SK-N-SH (cell line): ENCODE measurements around the gene PSMD3. TPM values are rescaled to one million over a fixed set of nuclear protein-coding genes. Genes with fewer than 3 reads are reported as not detected.

Experiments used
- CTCF ChIA-PET: fragments of 300-600, 350-600 bp; formaldehyde crosslinking; extraction: SDS; loops from one replicate; lab custom pipeline; 2021; lab: Yijun Ruan, JAX
- POLR2A ChIA-PET: fragments of 350-600 bp; sonication (Branson Sonifier 250); formaldehyde crosslinking; extraction: SDS; loops from one replicate; lab custom pipeline; 2020; ENCODE audit warnings: antibody characterized with exemption, inconsistent platforms; lab: Yijun Ruan, JAX
- DNase-seq: peaks from one replicate; pipeline ENCODE4 v3.0.0; 2012
- H2AFZ ChIP-seq: fragments of 200-600 bp; sonication (generic); 2 replicates; pipeline ENCODE4 v1.8.1; 2016; ENCODE audit warnings: antibody characterized with exemption, mild to moderate bottlenecking, low read depth
- H3F3A ChIP-seq: fragments of 200-600 bp; sonication (generic); replicated peaks from 2 replicates; pipeline ENCODE3; 2016; ENCODE audit warnings: antibody characterized with exemption, mild to moderate bottlenecking; ENCODE audit not compliant: insufficient read depth
- H3K27ac ChIP-seq, 2 experiments: fragments of 200-500 bp in 1 of 2; fragments of 200-600 bp in 1 of 2; sonication (Bioruptor generic) in 1 of 2; sonication (generic), shearing (Covaris generic) in 1 of 2; 2 replicates each; pipeline versions ENCODE4 v1.5.1 to v1.6.1; 2014 to 2016; ENCODE audit warnings: low read depth in 2 of 2, inconsistent platforms in 1 of 2, low read length in 1 of 2, mild to moderate bottlenecking in 1 of 2, mixed read lengths in 1 of 2
- H3K27me3 ChIP-seq: fragments of 200-600 bp; sonication (generic), shearing (Covaris generic); 2 replicates; pipeline ENCODE4 v1.6.1; 2016; ENCODE audit warnings: mixed run types; ENCODE audit not compliant: insufficient read depth
- H3K36me3 ChIP-seq, 2 experiments: fragments of 200-500 bp in 1 of 2; fragments of 200-600 bp in 1 of 2; sonication (Bioruptor generic) in 1 of 2; sonication (generic) in 1 of 2; replicated peaks in 1 of 2; 2 replicates each; pipeline versions ENCODE3 to v1.5.1; 2014 to 2016; ENCODE audit warnings: low read length in 1 of 2, mild to moderate bottlenecking in 1 of 2; ENCODE audit not compliant: insufficient read depth in 2 of 2, control insufficient read depth in 1 of 2
- H3K4me1 ChIP-seq, 2 experiments: fragments of 200-500 bp in 1 of 2; fragments of 200-600 bp in 1 of 2; sonication (Bioruptor generic) in 1 of 2; sonication (generic), shearing (Covaris generic) in 1 of 2; 2 replicates each; pipeline versions ENCODE4 v1.5.1 to v1.6.1; 2014 to 2016; ENCODE audit warnings: low read depth in 1 of 2, low read length in 1 of 2, mixed run types in 1 of 2; ENCODE audit not compliant: insufficient read depth in 2 of 2, control insufficient read depth in 1 of 2
- H3K4me2 ChIP-seq: fragments of 200-600 bp; sonication (generic), shearing (Covaris generic); 2 replicates; pipeline ENCODE4 v1.6.1; 2017; ENCODE audit warnings: mixed run types
- H3K4me3 ChIP-seq, 2 experiments: fragments of 200-500 bp in 1 of 2; fragments of 200-600 bp in 1 of 2; sonication (Bioruptor generic) in 1 of 2; sonication (generic), shearing (Covaris generic) in 1 of 2; 2 replicates each; pipeline versions ENCODE4 v1.5.1 to v1.8.1; 2014 to 2016; ENCODE audit warnings: low read depth in 2 of 2, inconsistent platforms in 1 of 2, low read length in 1 of 2, mild to moderate bottlenecking in 1 of 2, mixed read lengths in 1 of 2, moderate library complexity in 1 of 2
- H3K79me2 ChIP-seq: fragments of 200-600 bp; sonication (generic); 2 replicates; pipeline ENCODE4 v1.8.1; 2017; ENCODE audit warnings: mild to moderate bottlenecking; ENCODE audit not compliant: insufficient read depth
- H3K9ac ChIP-seq: fragments of 200-600 bp; sonication (generic); 2 replicates; pipeline ENCODE4 v1.6.1; 2017; ENCODE audit warnings: mixed run types
- H3K9me2 ChIP-seq: fragments of 200-600 bp; sonication (generic); 2 replicates; pipeline ENCODE4 v1.6.1; 2017; ENCODE audit warnings: mixed run types
- H3K9me3 ChIP-seq: fragments of 200-600 bp; sonication (generic); 2 replicates; pipeline ENCODE4 v1.6.1; 2017; ENCODE audit warnings: mixed run types, mild to moderate bottlenecking, moderate library complexity
- H4K20me1 ChIP-seq: fragments of 200-600 bp; sonication (generic); 2 replicates; pipeline ENCODE4 v1.6.1; 2017; ENCODE audit warnings: mild to moderate bottlenecking, mixed run types; ENCODE audit not compliant: insufficient read depth
- CHD2 ChIP-seq: fragments of 150-350 bp; IDR thresholded peaks from 2 replicates; pipeline ENCODE4 v1.6.1; 2018; ENCODE audit warnings: low read length; ENCODE audit not compliant: partially characterized antibody
- FOSL2 ChIP-seq: IDR thresholded peaks from 2 replicates; pipeline ENCODE4 v1.4.0; 2012; ENCODE audit warnings: low read depth, mild to moderate bottlenecking, moderate library complexity, borderline replicate concordance
- FOXM1 ChIP-seq: IDR thresholded peaks from 2 replicates; pipeline ENCODE4 v1.4.0; 2012; ENCODE audit warnings: low read depth, mild to moderate bottlenecking
- GABPA ChIP-seq: IDR thresholded peaks from 2 replicates; pipeline ENCODE4 v1.4.0; 2012; ENCODE audit warnings: low read depth, mild to moderate bottlenecking
- JUND ChIP-seq: IDR thresholded peaks from 2 replicates; pipeline ENCODE4 v1.4.0; 2012
- NRF1 ChIP-seq: IDR thresholded peaks from 2 replicates; pipeline ENCODE4 v1.6.1; 2012; ENCODE audit warnings: low read depth, mild to moderate bottlenecking, low read length
- POLR2AphosphoS5 ChIP-seq: IDR thresholded peaks from 2 replicates; pipeline ENCODE4 v1.6.1; 2012; ENCODE audit warnings: low read depth, low read length
- RAD21 ChIP-seq: IDR thresholded peaks from 2 replicates; pipeline ENCODE4 v1.6.1; 2012; ENCODE audit warnings: mild to moderate bottlenecking, low read length
- RCOR1 ChIP-seq: fragments of 150-350 bp; IDR thresholded peaks from 2 replicates; pipeline ENCODE4 v1.6.1; 2017; ENCODE audit warnings: antibody characterized with exemption, low read length
- RXRA ChIP-seq: IDR thresholded peaks from 2 replicates; pipeline ENCODE4 v1.4.0; 2012; ENCODE audit warnings: low read depth, mild to moderate bottlenecking, borderline replicate concordance
- SIN3A ChIP-seq: IDR thresholded peaks from 2 replicates; pipeline ENCODE4 v1.6.1; 2012; ENCODE audit warnings: low read depth, mild to moderate bottlenecking, low read length, moderate library complexity, borderline replicate concordance
- TAF1 ChIP-seq: IDR thresholded peaks from 2 replicates; pipeline ENCODE4 v1.6.1; 2012; ENCODE audit warnings: low read depth, mild to moderate bottlenecking, low read length, moderate library complexity, borderline replicate concordance
- YY1 ChIP-seq: IDR thresholded peaks from 2 replicates; pipeline ENCODE4 v1.4.0; 2012; ENCODE audit warnings: low read depth, mild to moderate bottlenecking
- WGBS: methylation state at CpG from one replicate; pipeline ENCODE4 v1.1.6; 2017; ENCODE audit warnings: low lambda C conversion rate; 5-methylcytosine and 5-hydroxymethylcytosine counted together
- polyA plus RNA-seq, 3 experiments: library from polyadenylated mRNA; depleted of rRNA; stranded (reverse); fragments of >200 nt; gene quantifications; 2 replicates each; pipeline ENCODE4 v1.2.3, GENCODE V29; 2012
- TF ChIP-seq, protein P1 (sequence below): fragments of 150-350 bp; IDR thresholded peaks from 2 replicates; pipeline ENCODE4 v1.6.1; 2016; ENCODE audit warnings: mild to moderate bottlenecking, low read depth, low read length
- TF ChIP-seq, protein P2 (sequence below): IDR thresholded peaks from 2 replicates; pipeline ENCODE4 v1.4.0; 2012; ENCODE audit warnings: low read depth, borderline replicate concordance
- TF ChIP-seq, protein P3 (sequence below): fragments of 200-600 bp; sonication (generic); IDR thresholded peaks from 2 replicates; pipeline ENCODE4 v1.6.1; 2017; ENCODE audit warnings: antibody characterized with exemption, mild to moderate bottlenecking, moderate library complexity

PSMD3 gene
- polyA plus RNA-seq, 1 of the 3 experiments (the other 2 are of a cell fraction), result 104 TPM

DNA sequence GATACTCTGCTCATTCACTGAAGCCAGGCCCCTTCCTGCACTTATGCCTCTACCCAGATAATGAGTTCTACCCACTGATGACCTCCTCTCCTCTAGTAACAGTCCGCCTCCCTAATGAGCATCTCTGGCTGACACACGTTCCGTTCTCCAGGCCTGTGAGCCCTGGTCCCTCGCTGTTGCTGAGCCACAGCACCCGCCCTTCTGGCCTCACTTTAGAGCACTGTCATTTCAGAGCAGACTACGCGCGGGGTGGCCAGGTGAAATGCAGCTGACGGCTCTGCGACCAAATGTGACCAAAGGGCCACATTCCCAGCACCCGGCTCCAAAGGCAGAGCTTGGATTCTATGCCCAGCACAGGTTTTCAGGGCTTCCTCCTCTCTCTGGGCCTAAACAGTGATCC is 13.8 kb downstream of the PSMD3 start:
- no peaks in the 10 kb centered on the region for H3K79me2 ChIP-seq
- no peak overlapping the region for H2AFZ ChIP-seq
- TF ChIP-seq, protein P1, sequence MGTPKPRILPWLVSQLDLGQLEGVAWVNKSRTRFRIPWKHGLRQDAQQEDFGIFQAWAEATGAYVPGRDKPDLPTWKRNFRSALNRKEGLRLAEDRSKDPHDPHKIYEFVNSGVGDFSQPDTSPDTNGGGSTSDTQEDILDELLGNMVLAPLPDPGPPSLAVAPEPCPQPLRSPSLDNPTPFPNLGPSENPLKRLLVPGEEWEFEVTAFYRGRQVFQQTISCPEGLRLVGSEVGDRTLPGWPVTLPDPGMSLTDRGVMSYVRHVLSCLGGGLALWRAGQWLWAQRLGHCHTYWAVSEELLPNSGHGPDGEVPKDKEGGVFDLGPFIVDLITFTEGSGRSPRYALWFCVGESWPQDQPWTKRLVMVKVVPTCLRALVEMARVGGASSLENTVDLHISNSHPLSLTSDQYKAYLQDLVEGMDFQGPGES, result no peak
- TF ChIP-seq FOXM1 (no peak), JUND (no peak), NRF1 (no peak), YY1 (no peak), FOSL2 (no peak), SIN3A (no peak), TAF1 (no peak), GABPA (no peak), RAD21 (no peak), RCOR1 (no peak), RXRA (no peak), CHD2 (no peak), POLR2AphosphoS5 (no peak)
- TF ChIP-seq, protein P2, sequence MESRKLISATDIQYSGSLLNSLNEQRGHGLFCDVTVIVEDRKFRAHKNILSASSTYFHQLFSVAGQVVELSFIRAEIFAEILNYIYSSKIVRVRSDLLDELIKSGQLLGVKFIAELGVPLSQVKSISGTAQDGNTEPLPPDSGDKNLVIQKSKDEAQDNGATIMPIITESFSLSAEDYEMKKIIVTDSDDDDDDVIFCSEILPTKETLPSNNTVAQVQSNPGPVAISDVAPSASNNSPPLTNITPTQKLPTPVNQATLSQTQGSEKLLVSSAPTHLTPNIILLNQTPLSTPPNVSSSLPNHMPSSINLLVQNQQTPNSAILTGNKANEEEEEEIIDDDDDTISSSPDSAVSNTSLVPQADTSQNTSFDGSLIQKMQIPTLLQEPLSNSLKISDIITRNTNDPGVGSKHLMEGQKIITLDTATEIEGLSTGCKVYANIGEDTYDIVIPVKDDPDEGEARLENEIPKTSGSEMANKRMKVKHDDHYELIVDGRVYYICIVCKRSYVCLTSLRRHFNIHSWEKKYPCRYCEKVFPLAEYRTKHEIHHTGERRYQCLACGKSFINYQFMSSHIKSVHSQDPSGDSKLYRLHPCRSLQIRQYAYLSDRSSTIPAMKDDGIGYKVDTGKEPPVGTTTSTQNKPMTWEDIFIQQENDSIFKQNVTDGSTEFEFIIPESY, result no peak
- TF ChIP-seq, protein P3, sequence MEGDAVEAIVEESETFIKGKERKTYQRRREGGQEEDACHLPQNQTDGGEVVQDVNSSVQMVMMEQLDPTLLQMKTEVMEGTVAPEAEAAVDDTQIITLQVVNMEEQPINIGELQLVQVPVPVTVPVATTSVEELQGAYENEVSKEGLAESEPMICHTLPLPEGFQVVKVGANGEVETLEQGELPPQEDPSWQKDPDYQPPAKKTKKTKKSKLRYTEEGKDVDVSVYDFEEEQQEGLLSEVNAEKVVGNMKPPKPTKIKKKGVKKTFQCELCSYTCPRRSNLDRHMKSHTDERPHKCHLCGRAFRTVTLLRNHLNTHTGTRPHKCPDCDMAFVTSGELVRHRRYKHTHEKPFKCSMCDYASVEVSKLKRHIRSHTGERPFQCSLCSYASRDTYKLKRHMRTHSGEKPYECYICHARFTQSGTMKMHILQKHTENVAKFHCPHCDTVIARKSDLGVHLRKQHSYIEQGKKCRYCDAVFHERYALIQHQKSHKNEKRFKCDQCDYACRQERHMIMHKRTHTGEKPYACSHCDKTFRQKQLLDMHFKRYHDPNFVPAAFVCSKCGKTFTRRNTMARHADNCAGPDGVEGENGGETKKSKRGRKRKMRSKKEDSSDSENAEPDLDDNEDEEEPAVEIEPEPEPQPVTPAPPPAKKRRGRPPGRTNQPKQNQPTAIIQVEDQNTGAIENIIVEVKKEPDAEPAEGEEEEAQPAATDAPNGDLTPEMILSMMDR, result no peak
- TF ChIP-seq, all 33 proteins: peak for 0
- no peaks in the 10 kb centered on the region for H3K9me3 ChIP-seq
- no peaks in the 10 kb centered on the region for H4K20me1 ChIP-seq
- POLR2A ChIA-PET, result no interaction called here
- DNase-seq, result no peak
- peaks cover 21 to 68% of the 10 kb centered on the region in 2 experiments for H3K36me3 ChIP-seq
- H3K4me1 ChIP-seq, result no peaks in the 10 kb centered on the region
- H3K9me2 ChIP-seq, result no peaks in the 10 kb centered on the region
- 98% methylated on average over 11 of the region's 11 CpGs for WGBS
- H3K27ac ChIP-seq, result no peak overlapping the region
- H3K4me2 ChIP-seq, result no peak overlapping the region
- H3K9ac ChIP-seq, result no peak overlapping the region
- H3K27me3 ChIP-seq, result no peaks in the 10 kb centered on the region
- no peak overlapping the region for H3K4me3 ChIP-seq
- peaks cover 8% of the 10 kb centered on the region for H3F3A ChIP-seq
- CTCF ChIA-PET, result interaction anchor here (1.1 to 1.5 kb wide), 2 partner anchors 19 to 33 kb away, joined by 3 to 8 read pairs; no protein-coding TSS in a partner anchor
